Measurements from ENCODE around the gene DYNC1LI2.

DNA sequence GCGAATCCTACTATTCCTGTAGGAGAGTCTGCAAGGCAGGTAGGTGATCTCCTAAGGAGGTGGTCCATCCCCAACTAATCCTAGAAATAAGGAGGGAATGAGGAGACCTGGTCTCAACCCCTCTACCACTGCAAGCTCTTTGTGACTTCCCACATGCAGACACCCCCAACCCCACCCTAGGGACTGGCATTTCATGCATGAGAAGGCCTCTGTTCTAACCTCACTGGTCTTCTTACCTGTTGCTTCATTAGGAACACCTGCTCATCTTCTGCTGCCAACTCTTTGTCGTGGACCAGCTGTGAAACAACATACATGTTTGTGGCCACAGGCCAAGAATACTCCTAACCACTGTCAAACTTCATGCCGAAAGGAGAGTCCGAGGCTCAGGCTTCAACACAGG lies 22.6 kb downstream of the DYNC1LI2 start:
- TF ChIP-seq CEBPB (IDR thresholded peaks at IDR 0.05; ENCODE audit: low read depth), result no peak
- TF ChIP-seq, protein P1, sequence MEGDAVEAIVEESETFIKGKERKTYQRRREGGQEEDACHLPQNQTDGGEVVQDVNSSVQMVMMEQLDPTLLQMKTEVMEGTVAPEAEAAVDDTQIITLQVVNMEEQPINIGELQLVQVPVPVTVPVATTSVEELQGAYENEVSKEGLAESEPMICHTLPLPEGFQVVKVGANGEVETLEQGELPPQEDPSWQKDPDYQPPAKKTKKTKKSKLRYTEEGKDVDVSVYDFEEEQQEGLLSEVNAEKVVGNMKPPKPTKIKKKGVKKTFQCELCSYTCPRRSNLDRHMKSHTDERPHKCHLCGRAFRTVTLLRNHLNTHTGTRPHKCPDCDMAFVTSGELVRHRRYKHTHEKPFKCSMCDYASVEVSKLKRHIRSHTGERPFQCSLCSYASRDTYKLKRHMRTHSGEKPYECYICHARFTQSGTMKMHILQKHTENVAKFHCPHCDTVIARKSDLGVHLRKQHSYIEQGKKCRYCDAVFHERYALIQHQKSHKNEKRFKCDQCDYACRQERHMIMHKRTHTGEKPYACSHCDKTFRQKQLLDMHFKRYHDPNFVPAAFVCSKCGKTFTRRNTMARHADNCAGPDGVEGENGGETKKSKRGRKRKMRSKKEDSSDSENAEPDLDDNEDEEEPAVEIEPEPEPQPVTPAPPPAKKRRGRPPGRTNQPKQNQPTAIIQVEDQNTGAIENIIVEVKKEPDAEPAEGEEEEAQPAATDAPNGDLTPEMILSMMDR (IDR thresholded peaks at IDR 0.05 in 2 of 3, conservative IDR thresholded peaks at IDR 0.05 in 1 of 3; ENCODE audit: borderline replicate concordance in 1 of 3, insufficient read depth in 1 of 3, low read depth in 2 of 3, low read length in 2 of 3), result no peak

Data from HCT116 (cell line).